WTC11 (cell line): Measurements from ENCODE around the gene G3BP2. TPM values are rescaled to one million over a fixed set of nuclear protein-coding genes. Genes with fewer than 3 reads are reported as not detected.

Source experiments
- ATAC-seq: fragments of 200-7000 bp; cut with Tn5 transposase; 2 replicates; pipeline ENCODE4 v1.10.0; 2021; ENCODE audit warnings: mild to moderate bottlenecking, moderate library complexity
- Bru-seq: library from RNA; stranded (reverse); fragments of 400-500 nt; gene quantifications from one replicate; lab custom pipeline; 2021; lab: Mats Ljungman, UMichigan
- CTCF ChIA-PET: fragments of 300-600 bp; sonication (Branson Sonifier 250); formaldehyde crosslinking; loops from one replicate; lab custom pipeline; 2021; ENCODE audit warnings: antibody characterized with exemption; lab: Charles Lee
- POLR2A ChIA-PET: fragments of 350-600 bp; sonication (Branson Sonifier 250); formaldehyde crosslinking; loops from one replicate; lab custom pipeline; 2021; ENCODE audit warnings: antibody characterized with exemption; lab: Charles Lee
- DNase-seq: peaks from one replicate; pipeline ENCODE4 v3.0.0; 2021; ENCODE audit warnings: low spot score
- H3K27ac Mint-ChIP-seq: 2 replicates; pipeline ENCODE4 v1.8.0; 2021; ENCODE audit warnings: mixed read lengths
- H3K27me3 Mint-ChIP-seq: 2 replicates; pipeline ENCODE4 v1.8.0; 2021; ENCODE audit warnings: low read depth, mild to moderate bottlenecking, moderate library complexity, mixed read lengths
- H3K36me3 Mint-ChIP-seq: 2 replicates; pipeline ENCODE4 v1.8.0; 2021; ENCODE audit warnings: mixed read lengths
- H3K4me1 Mint-ChIP-seq: 2 replicates; pipeline ENCODE4 v1.8.0; 2022; ENCODE audit warnings: mixed read lengths
- H3K4me3 Mint-ChIP-seq: 2 replicates; pipeline ENCODE4 v1.8.0; 2021; ENCODE audit warnings: mild to moderate bottlenecking, moderate library complexity, mixed read lengths
- H3K9me3 Mint-ChIP-seq: 2 replicates; pipeline ENCODE4 v1.8.0; 2021; ENCODE audit warnings: mixed read lengths
- AR ChIP-seq: fragments of 250-450 bp; sonication (Bioruptor Pico); IDR thresholded peaks from 2 replicates; pipeline ENCODE4 v1.9.0; 2021; ENCODE audit warnings: mild to moderate bottlenecking
- CREB1 ChIP-seq: sonication (generic); formaldehyde crosslinking; IDR thresholded peaks from 2 replicates; pipeline ENCODE4 v1.8.0; 2023; ENCODE audit warnings: mild to moderate bottlenecking, missing genetic modification reagents
- E2F4 ChIP-seq: sonication (generic); formaldehyde crosslinking; IDR thresholded peaks from 2 replicates; pipeline ENCODE4 v1.8.1; 2022; ENCODE audit warnings: low read depth, mild to moderate bottlenecking, moderate library complexity, missing genetic modification reagents, borderline replicate concordance
- E2F5 ChIP-seq: sonication (generic); formaldehyde crosslinking; IDR thresholded peaks from 2 replicates; pipeline ENCODE4 v1.8.1; 2022; ENCODE audit warnings: mild to moderate bottlenecking, moderate library complexity, missing genetic modification reagents
- ERG ChIP-seq: fragments of 250-450 bp; sonication (Bioruptor Pico); IDR thresholded peaks from 2 replicates; pipeline ENCODE4 v1.8.0; 2021; ENCODE audit warnings: mild to moderate bottlenecking
- FOXJ3 ChIP-seq: sonication (generic); formaldehyde crosslinking; IDR thresholded peaks from 2 replicates; pipeline ENCODE4 v1.9.0; 2021; ENCODE audit warnings: missing genetic modification reagents, mild to moderate bottlenecking, borderline replicate concordance
- FOXP4 ChIP-seq: sonication (generic); formaldehyde crosslinking; IDR thresholded peaks from 2 replicates; pipeline ENCODE4 v1.8.0; 2022; ENCODE audit warnings: mild to moderate bottlenecking, missing genetic modification reagents
- GRHL2 ChIP-seq: fragments of 250-450 bp; sonication (Bioruptor Pico); IDR thresholded peaks from 2 replicates; pipeline ENCODE4 v1.8.0; 2022; ENCODE audit warnings: mild to moderate bottlenecking, moderate library complexity; ENCODE audit not compliant: insufficient replicate concordance, severe bottlenecking
- IRF2 ChIP-seq: sonication (generic); formaldehyde crosslinking; IDR thresholded peaks from 2 replicates; pipeline ENCODE4 v1.8.0; 2022; ENCODE audit warnings: low read depth, missing genetic modification reagents, borderline replicate concordance
- MAX ChIP-seq: sonication (generic); formaldehyde crosslinking; IDR thresholded peaks from 2 replicates; pipeline ENCODE4 v1.8.0; 2022; ENCODE audit warnings: mild to moderate bottlenecking, missing genetic modification reagents
- MXD4 ChIP-seq: fragments of 250-450 bp; sonication (Bioruptor Pico); IDR thresholded peaks from 2 replicates; pipeline ENCODE4 v1.8.0; 2021; ENCODE audit warnings: mild to moderate bottlenecking, moderate library complexity, borderline replicate concordance
- NFE2L1 ChIP-seq: sonication (generic); formaldehyde crosslinking; IDR thresholded peaks from 2 replicates; pipeline ENCODE4 v1.8.1; 2023; ENCODE audit warnings: missing genetic modification reagents
- NR2C2 ChIP-seq: sonication (generic); formaldehyde crosslinking; IDR thresholded peaks from 2 replicates; pipeline ENCODE4 v1.8.0; 2022; ENCODE audit warnings: mild to moderate bottlenecking, missing genetic modification reagents
- PRDM15 ChIP-seq: sonication (generic); formaldehyde crosslinking; IDR thresholded peaks from 2 replicates; pipeline ENCODE4 v1.8.0; 2022; ENCODE audit warnings: missing genetic modification reagents
- SMAD3 ChIP-seq: sonication (generic); formaldehyde crosslinking; IDR thresholded peaks from 2 replicates; pipeline ENCODE4 v1.8.0; 2022; ENCODE audit warnings: missing genetic modification reagents, mild to moderate bottlenecking, borderline replicate concordance
- SMAD4 ChIP-seq: sonication (generic); formaldehyde crosslinking; IDR thresholded peaks from 2 replicates; pipeline ENCODE4 v1.8.0; 2022; ENCODE audit warnings: mild to moderate bottlenecking, missing genetic modification reagents
- TCF7 ChIP-seq: sonication (generic); formaldehyde crosslinking; IDR thresholded peaks from 2 replicates; pipeline ENCODE4 v1.8.0; 2022; ENCODE audit warnings: mild to moderate bottlenecking, low read depth, missing genetic modification reagents, moderate library complexity
- TEAD1 ChIP-seq: sonication (generic); formaldehyde crosslinking; IDR thresholded peaks from 2 replicates; pipeline ENCODE4 v1.8.0; 2022; ENCODE audit warnings: mild to moderate bottlenecking, missing genetic modification reagents
- ZNF416 ChIP-seq: fragments of 250-450 bp; sonication (Bioruptor Pico); IDR thresholded peaks from 2 replicates; pipeline ENCODE4 v1.9.0; 2021; ENCODE audit warnings: mild to moderate bottlenecking, inconsistent platforms
- long read RNA-seq, 3 experiments: library from RNA in 1 of 3; library from capped mRNA in 1 of 3; library from polyadenylated mRNA in 1 of 3; unstranded in 2 of 3; stranded (forward) in 1 of 3; transcript quantifications; one replicate each; pipeline ENCODE4 v2.0.0, GENCODE V29; 2021
- total RNA-seq: library from RNA; stranded (reverse); gene quantifications from 3 replicates; pipeline ENCODE4 v1.2.3, GENCODE V29; 2021

Gene G3BP2
- 279 to 294 TPM (median 284 TPM) in 3 replicates for total RNA-seq
- percentile 98 among the genes with signal in this experiment for Bru-seq, nascent RNA
- long read RNA-seq, experiment 1, full-length matches to known transcripts, result 1,389 of 2,035 reads
- long read RNA-seq, experiment 1, partial matches to known transcripts, result 223 of 2,035 reads
- long read RNA-seq, experiment 1, other reads (novel, unspliced or antisense), result 423 of 2,035 reads
- long read RNA-seq, experiment 2, full-length matches to known transcripts, result 66 of 255 reads
- long read RNA-seq, experiment 2, partial matches to known transcripts, result 31 of 255 reads
- long read RNA-seq, experiment 2, other reads (novel, unspliced or antisense), result 158 of 255 reads
- long read RNA-seq, experiment 3, full-length matches to known transcripts, result 65 of 208 reads
- long read RNA-seq, experiment 3, partial matches to known transcripts, result 18 of 208 reads
- long read RNA-seq, experiment 3, other reads (novel, unspliced or antisense), result 125 of 208 reads

- Mint-ChIP-seq H3K27me3 (no peaks in the 10 kb centered on the region), H3K9me3 (no peaks in the 10 kb centered on the region), H3K4me3 (peak within 1 kb of the TSS; percentile 96), H3K36me3 (no peaks in the 10 kb centered on the region), H3K4me1 (peaks cover 63% of the 10 kb centered on the region), H3K27ac (peak within 1 kb of the TSS; percentile 100)
- ChIA-PET POLR2A (interaction anchor here (0.5 to 3.4 kb wide), 5 partner anchors 42 to 266 kb away, joined by 3 to 28 read pairs (median 4); partner anchors contain the start of gene USO1), CTCF (interaction anchor here (0.6 to 1.4 kb wide), 5 partner anchors 20 to 175 kb away, joined by 3 to 7 read pairs (median 4); partner anchors contain the start of gene USO1)
- ATAC-seq (peak; percentile 96), DNase-seq (peak; percentile 97)
- peak; percentile 71; the same call in 1 of the 2 replicates for TF ChIP-seq ZNF416 (CRISPR knock-in tag)
- peak; percentile 48; the same call in 1 of the 2 replicates for TF ChIP-seq PRDM15 (CRISPR knock-in tag)
- TF ChIP-seq GRHL2 (CRISPR knock-in tag), result no peak
- peak; percentile 89 for TF ChIP-seq AR
- 0 out of 2 replicates have a peak, but pooled peaks have one; percentile 50 for TF ChIP-seq TCF7 (CRISPR knock-in tag)
- TF ChIP-seq SMAD4, result 0 out of 2 replicates have a peak, but pooled peaks have one; percentile 13
- TF ChIP-seq NR2C2 (CRISPR knock-in tag), result no peak
- TF ChIP-seq MXD4 (CRISPR knock-in tag), result no peak
- peak; percentile 85 for TF ChIP-seq E2F5
- peak; percentile 92 for TF ChIP-seq MAX (CRISPR knock-in tag)
- TF ChIP-seq NFE2L1 (CRISPR knock-in tag), result no peak; the same call in none of the 2 replicates
- TF ChIP-seq ERG, result no peak
- TF ChIP-seq TEAD1 (CRISPR knock-in tag), result 0 out of 2 replicates have a peak, but pooled peaks have one; percentile 68
- TF ChIP-seq E2F4, result peak; percentile 45; the same call in 1 of the 2 replicates
- TF ChIP-seq FOXJ3, result no peak
- peak; percentile 81; the same call in 1 of the 2 replicates for TF ChIP-seq CREB1 (CRISPR knock-in tag)
- peak; percentile 45; the same call in 1 of the 2 replicates for TF ChIP-seq IRF2 (CRISPR knock-in tag)
- TF ChIP-seq SMAD3 (CRISPR knock-in tag), result 0 out of 2 replicates have a peak, but pooled peaks have one; percentile 35
- peak; percentile 11; the same call in 1 of the 2 replicates for TF ChIP-seq FOXP4
Observed at GRCh38 chr4:75673027-75673958, at the start of gene G3BP2. TSS of gene G3BP2 (minus strand) at chr4:75673411. CDS start at chr4:75662025, 11,386 bp downstream.
